HG03103 (cell line): ENCODE data around the gene SPINT1.

Source experiments
- ATAC-seq: cut with Tn5 transposase; IDR thresholded peaks from one replicate; pipeline ENCODE4 v1.9.1; 2021; ENCODE audit warnings: low read depth; ENCODE audit not compliant: unreplicated experiment

SPINT1 gene

GRCh38 chr15:40891138-40891537 is 47.3 kb downstream of the SPINT1 start:
- no peak for ATAC-seq

DNA sequence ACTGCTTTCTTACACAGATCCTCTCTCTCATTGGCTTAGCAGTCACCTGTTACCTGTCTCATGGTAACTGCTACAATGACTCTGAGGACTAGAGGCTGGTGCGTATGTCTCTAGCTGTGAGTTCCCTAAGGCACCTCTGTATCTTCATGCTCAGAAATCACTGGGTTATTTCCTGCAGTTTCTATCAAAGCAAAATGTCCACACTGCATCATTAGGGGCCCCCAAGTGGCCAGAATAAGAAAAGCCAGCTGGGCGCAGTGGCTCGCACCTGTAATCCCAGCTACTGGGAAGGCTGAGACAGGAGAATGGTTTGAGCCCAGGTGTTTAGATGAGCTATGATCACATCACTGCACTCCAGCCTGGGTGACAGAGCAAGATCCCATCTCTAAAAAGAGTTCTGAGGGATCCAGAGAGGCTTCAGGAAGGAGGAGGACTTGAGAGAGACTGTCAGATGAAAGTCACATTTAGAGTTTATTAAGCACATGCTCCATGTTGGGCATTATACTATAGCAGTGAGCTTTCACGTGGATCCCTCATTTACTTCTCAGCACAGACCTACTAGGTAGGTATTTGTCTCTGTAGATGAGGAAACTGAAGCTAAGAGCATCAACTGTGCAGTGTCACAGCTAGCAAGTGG is 48.1 kb downstream of the SPINT1 start:
- ATAC-seq = no peak

DNA sequence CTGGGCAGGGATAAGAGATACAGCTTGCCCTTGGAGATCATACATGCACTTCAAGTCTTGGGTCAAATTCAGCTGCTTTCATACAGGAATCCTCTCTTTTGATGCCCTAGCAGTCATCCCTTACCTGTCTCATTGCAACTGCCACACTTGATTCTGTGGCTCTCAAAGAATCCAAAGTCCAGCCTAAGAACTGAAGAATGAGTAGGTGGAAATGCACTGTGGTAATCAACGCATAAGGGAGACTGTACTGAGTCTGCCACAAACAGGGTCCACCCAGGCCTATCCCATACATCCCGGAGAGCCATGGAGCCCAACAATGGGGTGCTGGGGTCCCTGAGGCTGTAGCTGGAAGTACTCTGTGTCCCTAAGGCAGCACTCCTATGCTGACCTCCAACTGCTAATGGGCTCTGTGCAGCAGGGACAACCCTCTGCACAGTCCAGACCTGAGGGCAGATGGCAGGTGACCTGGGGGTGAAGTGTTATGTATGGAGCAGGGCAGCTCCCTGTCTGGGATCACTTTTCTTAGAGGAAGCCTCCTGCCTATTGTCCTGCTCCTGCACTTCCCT is 48.7 kb downstream of the SPINT1 start:
- ATAC-seq = no peak

DNA sequence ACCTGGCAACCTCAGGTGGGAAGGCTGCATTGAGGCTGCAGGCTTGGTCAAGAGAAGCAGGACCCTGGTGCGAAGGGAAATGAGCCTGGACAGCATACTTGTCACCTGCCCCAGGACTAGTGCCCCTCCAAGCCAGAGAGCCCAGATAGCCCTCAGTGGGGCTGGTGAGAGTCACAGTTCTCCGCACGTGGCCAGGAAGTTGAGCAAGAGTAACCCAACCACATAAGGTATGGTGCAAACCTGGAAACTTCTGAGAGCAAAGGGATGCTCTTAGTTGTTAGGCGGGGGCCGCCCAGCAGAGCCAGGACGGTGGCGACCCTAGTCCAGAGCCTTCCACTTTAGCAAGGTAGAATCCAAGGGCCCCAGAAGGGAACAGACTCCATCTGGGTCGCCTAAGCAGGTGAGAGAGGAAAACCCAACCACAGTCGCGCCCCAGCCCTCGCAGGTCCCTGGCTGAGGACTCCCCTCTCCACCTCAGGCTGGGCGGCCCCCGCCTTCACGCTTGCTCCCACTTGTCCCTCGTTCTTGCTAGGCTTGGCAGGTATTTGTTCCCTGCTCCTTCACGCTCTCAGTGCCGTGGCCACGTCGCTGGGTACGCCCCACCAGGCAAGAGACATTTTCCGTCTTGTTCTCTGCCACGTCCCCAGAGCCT is 49.3 kb downstream of the SPINT1 start:
- ATAC-seq = no peak

DNA sequence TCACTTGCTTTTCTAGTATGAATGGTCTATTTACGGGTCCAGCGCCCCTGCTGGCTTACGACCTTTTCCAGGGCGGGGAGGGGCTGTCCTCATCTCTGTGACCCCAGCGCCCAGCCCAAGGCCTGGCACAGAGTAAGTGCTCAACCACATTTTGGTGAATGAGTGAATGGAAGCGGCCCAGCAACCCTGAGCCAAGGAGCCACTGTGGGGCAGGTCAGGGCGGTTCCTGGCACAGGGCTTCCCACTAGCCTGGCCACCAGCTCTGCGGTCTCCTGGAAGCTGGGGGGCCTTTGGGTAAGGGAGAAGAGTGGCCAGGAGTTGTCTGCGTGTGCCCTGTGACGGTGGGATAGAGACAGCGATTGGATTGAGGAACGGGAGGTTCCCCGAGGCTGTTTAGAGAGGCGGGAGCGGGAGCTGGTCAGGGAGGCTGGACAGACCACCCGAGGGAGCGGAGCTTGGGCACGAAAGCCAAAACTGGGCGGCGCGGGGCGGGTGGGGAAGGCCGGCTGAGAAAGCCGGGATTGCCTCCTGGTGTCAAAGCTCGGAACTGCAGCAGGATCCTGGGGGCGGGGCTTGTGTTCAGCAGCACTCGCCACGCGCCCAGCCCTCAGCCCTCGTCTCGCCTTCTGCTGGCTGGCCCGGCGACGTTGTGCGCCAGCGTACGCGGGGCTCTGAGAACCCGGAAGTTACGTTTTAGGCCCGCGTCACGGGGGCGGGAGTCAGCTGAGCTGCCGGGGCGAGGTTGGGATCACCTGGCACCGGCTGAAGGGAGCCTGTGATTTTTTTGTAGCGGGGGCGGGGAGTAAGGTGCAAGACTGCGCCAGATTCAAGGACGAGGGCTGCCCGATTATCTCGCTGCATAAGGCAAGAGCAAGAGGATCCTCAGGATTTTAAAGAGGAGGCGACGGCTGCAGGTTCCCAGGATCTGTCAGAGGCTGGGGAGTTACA is 50.2 kb downstream of the SPINT1 start, which contains the start of gene VPS18:
TSS of gene VPS18 (plus strand) at position 718 of the 948 bp plus-strand sequence. CDS start 319 bp downstream, outside the sequence.
- peak; percentile 91 for ATAC-seq

DNA sequence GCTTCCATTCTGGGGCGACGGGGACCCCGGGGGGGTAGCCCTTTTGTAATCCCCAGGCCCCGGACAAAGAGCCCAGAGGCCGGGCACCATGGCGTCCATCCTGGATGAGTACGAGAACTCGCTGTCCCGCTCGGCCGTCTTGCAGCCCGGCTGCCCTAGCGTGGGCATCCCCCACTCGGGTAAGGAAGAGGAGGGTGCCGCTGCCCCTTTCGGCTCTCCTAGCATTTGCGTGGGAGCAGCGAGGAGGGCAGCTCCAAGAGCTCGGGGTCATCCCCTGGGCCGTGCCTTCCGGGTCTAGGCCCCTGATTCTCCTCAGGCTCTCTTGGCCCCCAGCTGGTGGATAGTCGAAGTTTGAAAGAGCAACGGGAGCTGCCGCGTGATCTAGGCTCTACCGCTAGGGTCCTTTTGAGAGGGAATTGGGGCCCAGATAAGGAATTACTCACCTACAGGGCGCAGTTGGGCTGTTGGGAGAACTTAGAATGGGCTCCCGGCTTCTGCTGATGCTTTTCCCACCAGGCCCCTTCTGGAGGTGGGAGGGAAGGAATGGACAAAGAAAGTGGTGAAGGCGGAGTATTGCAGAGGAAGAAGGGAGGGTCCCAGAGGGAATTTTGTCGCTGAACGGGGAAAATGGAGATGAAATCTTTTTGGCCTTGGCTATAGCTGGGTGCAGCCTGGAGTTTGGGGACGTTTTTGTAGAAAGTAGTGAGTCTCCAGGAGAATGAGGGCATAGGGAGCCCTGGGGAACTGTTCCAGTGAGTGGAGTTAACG is 51.0 kb downstream of the SPINT1 start:
- ATAC-seq = no peak

DNA sequence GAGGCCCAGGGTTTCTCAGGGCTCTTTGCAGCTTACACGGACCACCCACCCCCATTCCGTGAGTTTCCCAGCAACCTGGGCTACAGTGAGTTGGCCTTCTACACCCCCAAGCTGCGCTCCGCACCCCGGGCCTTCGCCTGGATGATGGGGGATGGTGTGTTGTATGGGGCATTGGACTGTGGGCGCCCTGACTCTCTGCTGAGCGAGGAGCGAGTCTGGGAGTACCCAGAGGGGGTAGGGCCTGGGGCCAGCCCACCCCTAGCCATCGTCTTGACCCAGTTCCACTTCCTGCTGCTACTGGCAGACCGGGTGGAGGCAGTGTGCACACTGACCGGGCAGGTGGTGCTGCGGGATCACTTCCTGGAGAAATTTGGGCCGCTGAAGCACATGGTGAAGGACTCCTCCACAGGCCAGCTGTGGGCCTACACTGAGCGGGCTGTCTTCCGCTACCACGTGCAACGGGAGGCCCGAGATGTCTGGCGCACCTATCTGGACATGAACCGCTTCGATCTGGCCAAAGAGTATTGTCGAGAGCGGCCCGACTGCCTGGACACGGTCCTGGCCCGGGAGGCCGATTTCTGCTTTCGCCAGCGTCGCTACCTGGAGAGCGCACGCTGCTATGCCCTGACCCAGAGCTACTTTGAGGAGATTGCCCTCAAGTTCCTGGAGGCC is 55.8 kb downstream of the SPINT1 start:
- no peak for ATAC-seq

- ATAC-seq = no peak
These were observed 56.6 kb downstream of the SPINT1 start for GRCh38 chr15:40900256-40901052.

DNA sequence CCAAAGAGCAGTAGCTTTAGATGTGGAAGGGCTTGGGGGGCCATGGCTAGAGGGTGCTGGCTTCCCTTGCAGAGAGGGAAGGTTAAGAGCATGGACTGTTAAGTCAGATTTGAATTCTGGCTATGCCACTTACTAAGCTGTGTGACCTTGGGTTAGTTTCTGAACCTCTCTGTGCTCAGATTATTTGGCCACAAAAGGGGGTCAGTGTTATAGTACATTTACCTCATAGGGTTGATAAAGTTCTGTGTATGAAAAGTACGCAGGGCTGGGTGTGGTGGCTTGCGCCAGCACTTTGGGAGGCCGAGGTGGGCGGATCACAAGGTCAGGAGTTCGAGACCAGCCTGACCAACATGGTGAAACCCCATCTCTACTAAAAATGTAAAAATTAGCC is 57.2 kb downstream of the SPINT1 start:
- no peak for ATAC-seq

DNA sequence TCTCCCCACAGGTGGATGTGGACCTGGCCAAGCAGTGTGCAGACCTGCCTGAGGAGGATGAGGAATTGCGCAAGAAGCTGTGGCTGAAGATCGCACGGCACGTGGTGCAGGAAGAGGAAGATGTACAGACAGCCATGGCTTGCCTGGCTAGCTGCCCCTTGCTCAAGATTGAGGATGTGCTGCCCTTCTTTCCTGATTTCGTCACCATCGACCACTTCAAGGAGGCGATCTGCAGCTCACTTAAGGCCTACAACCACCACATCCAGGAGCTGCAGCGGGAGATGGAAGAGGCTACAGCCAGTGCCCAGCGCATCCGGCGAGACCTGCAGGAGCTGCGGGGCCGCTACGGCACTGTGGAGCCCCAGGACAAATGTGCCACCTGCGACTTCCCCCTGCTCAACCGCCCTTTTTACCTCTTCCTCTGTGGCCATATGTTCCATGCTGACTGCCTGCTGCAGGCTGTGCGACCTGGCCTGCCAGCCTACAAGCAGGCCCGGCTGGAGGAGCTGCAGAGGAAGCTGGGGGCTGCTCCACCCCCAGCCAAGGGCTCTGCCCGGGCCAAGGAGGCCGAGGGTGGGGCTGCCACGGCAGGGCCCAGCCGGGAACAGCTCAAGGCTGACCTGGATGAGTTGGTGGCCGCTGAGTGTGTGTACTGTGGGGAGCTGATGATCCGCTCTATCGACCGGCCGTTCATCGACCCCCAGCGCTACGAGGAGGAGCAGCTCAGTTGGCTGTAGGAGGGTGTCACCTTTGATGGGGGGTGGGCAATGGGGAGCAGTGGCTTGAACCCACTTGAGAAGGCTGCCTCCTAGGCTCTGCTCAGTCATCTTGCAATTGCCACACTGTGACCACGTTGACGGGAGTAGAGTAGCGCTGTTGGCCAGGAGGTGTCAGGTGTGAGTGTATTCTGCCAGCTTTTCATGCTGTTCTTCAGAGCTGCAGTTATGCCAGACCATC is 59.0 kb downstream of the SPINT1 start:
- ATAC-seq = no peak

DNA sequence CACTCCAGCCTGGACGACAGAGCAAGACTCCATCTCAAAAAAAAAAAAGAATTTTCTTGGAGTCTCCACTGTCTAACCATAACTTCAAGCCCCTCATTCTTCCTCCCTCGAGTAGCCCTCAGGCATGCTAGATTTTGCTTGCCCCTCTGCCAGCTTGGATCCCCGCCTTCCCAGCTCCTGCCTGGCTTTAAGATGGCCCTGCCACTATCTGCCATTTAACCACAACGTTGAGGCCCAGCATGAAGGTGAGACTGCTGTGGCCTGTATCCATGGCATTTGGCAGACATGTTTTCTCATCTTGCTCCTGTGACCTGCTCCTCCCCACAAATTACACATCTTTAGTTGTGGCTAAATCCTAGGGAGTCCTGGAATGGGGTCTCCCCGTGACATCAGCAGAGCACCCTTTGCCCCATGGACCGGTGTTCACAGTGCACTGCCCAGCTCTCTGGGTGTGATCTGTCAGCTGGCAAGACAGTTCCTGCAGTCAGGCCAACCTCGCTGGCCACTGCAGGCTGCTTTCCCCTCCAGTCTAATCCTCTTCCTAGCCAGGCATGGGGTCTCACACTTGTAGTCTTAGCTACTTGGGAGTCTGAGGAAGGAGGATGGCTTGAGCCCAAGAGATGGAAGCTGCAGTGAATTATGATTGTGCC is 60.8 kb downstream of the SPINT1 start:
- ATAC-seq = no peak

DNA sequence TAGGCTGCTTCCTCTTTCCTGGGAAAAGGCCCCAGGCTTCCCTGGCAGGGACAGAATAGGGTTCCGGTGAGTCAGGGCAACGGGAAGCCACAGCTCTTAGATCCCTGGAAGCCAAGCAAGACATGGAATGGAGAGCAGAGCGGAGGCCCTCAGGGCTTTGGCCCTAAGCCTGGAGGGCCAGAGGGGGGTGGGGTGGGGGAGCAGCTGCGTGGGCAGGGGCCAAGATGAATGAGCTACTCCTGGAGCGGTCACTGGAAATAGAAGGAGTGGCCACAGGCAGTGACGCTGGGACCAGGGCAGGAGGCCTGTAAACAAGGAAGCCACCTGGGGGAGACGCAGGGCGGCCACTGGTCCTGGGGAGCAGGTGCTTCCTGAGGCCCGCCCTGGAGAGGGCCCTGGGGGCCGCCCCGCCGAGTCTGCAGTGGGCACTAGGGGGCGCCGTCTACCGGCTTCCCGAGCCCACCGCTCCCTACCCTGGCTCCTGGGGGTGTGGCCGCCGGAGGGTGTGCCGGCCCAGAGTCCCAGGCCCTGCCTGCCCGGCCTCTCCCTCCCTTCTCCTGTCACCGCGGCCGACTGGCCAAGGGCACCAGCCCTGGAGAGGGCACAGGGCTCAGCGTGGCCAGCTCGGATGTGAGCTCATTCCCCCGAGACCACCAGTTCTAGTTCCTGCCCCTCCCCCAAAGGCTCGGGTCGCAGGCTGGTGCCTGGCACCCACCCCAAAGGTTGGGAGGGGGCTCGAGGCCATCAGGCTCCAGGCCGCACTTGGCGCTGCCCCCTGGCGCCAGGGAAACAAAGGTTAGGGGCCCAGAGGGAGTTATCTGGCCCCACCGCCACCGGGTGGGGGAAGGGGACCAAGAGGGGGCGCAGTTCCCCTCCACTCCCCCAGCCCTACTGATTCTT is 62.5 kb downstream of the SPINT1 start:
- ATAC-seq = peak; percentile 65

GRCh38 chr15:40906991-40907802 is 63.3 kb downstream of the SPINT1 start:
- ATAC-seq = no peak
